Gastroesophageal sphincter (tissue), 3 donors: ENCODE measurements around the gene PCNA.

Experiments
- CTCF ChIP-seq, 4 experiments: fragments of 200-600 bp in 2 of 4; fragments of 450-650 bp in 2 of 4; sonication (generic) in 1 of 4; IDR thresholded peaks; one replicate each; pipeline ENCODE4 v1.5.1; 2017 to 2019; ENCODE audit warnings: antibody characterized with exemption in 4 of 4, mild to moderate bottlenecking in 2 of 4, moderate library complexity in 2 of 4
- POLR2A ChIP-seq, 2 donors: fragments of 450-650 bp; IDR thresholded peaks; one replicate each; pipeline ENCODE4 v1.6.1; 2017; ENCODE audit warnings: antibody characterized with exemption in 2 of 2, mild to moderate bottlenecking in 2 of 2, moderate library complexity in 1 of 2
- POLR2AphosphoS5 ChIP-seq: sonication (generic); formaldehyde crosslinking; IDR thresholded peaks from one replicate; pipeline ENCODE4 v1.6.1; 2017; ENCODE audit warnings: antibody characterized with exemption

GRCh38 chr20:5148581-5148980, 28.8 kb upstream of the PCNA start:
- TF ChIP-seq CTCF (IDR thresholded peaks at IDR 0.05) (no peak), POLR2A (IDR thresholded peaks at IDR 0.05) (no peak), POLR2AphosphoS5 (no peak)
